NCI-H2196 (cell line): ENCODE measurements around the gene MRPS14.
A peak's percentile ranks its signal among the peaks of the same experiment; 100 is the strongest.

Experiments
- DNase-seq: peaks from one replicate; lab custom pipeline; 2025; ENCODE audit not compliant: unreplicated experiment; lab: John Stamatoyannopoulos, UW

MRPS14 gene

GRCh38 chr1:175024773-175025172, 1.5 kb upstream of the MRPS14 start:
- no peak for DNase-seq

- DNase-seq: peak; percentile 41
Observed at GRCh38 chr1:175023922-175024242, 657 bp upstream of the MRPS14 start.

GRCh38 chr1:175019524-175019923, 3.7 kb downstream of the MRPS14 start:
- no peak for DNase-seq

GRCh38 chr1:175015243-175015642, 8.0 kb downstream of the MRPS14 start:
- DNase-seq: no peak

GRCh38 chr1:175013445-175013844, 9.8 kb downstream of the MRPS14 start:
- DNase-seq: no peak

GRCh38 chr1:175009532-175009931, 13.7 kb downstream of the MRPS14 start:
- DNase-seq: no peak

DNA sequence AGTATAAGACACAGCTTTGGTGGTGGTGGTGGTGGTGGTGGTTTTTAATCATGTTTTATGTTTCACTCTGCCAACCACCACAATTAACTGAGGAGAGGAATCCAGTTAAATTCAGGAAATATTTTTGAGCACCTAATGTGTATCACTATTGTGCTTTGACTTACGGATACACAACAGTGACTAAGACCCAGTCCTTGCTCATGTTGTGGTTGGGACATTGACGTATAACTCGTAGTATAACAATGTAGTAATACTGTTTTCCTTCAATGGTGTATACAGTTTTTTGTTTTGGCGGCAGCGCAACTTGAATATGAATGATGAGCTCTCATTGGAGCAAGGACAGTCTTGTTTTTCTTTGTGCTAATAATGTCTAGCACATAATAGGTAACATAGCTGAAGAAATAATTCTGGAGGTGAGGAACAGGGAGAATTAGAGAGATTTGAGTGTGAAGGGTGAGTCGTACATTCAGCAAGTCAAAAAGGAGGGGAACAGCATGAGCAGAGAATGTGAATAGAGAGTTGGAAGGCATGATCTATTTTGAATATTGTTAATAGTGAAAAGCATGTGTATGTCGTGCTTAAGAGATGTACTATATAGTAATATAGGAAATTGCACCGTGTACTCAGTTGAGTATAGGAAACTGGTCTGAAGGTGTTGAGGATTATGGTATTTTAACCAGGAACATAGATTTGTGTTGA, 18.0 kb downstream of the MRPS14 start:
- DNase-seq: no peak

DNA sequence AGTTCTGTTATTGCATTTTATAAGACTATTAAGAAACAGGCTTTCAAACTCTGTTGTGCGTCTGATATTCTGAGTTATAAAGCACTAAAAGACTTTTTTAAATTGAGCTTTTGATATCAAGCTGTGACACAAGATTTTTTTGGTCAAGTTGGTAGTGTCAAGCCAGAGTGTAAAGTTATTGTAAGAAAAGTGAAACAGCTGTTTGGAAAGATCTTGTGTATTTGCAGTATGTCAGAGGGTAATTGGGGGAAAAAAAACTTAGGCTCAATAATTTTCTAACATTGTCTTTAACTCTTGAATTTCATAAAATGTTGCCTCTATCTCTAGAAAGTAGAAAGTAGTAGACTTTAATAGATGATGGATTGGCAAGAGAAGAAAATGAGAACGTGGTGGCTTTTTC, 19.7 kb downstream of the MRPS14 start:
- no peak for DNase-seq

GRCh38 chr1:175002910-175003517, 20.2 kb downstream of the MRPS14 start:
- DNase-seq: no peak

GRCh38 chr1:175000697-175001187, 22.5 kb downstream of the MRPS14 start:
- DNase-seq: no peak

- no peak for DNase-seq
Observed at GRCh38 chr1:174999936-175000696, 23.1 kb downstream of the MRPS14 start, which contains the start of gene CACYBP. TSS of gene CACYBP (plus strand) at chr1:174999947. CDS start at chr1:175000181, 234 bp downstream.

DNA sequence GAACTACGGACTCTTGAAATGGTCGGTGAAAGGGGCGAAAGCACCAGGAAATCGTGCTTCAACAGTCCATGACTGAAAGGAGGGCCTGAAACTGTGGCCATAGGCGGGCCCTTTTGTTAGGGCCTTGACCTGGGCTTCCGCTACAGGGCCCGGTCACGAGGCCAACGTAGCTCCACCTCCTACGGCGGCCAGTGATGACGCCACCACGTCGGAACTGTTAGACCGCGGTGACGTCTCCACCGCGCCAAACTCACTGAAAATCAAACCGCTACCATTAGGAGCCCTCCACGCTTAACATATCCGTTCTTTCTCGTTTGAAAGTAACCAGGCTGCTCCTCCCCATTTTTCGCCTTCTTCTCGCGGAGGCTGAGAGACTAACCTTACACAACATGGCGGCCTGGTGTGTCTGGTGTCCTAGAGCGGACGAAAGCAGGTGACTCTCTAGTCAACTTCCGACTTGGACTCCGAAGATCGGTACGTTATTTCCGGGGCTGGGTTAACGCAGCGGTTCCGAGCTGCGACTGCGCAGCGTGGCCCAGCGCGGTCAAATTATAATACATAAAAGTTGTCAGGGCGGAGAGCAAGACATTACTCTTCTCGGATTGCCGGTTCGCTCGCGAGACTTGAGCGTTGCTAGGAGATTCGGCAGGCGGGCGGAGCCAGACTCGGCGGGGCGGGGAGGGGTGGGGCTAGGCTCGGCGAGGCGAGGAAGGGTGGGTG, 23.8 kb downstream of the MRPS14 start:
- DNase-seq: peak; percentile 97

DNA sequence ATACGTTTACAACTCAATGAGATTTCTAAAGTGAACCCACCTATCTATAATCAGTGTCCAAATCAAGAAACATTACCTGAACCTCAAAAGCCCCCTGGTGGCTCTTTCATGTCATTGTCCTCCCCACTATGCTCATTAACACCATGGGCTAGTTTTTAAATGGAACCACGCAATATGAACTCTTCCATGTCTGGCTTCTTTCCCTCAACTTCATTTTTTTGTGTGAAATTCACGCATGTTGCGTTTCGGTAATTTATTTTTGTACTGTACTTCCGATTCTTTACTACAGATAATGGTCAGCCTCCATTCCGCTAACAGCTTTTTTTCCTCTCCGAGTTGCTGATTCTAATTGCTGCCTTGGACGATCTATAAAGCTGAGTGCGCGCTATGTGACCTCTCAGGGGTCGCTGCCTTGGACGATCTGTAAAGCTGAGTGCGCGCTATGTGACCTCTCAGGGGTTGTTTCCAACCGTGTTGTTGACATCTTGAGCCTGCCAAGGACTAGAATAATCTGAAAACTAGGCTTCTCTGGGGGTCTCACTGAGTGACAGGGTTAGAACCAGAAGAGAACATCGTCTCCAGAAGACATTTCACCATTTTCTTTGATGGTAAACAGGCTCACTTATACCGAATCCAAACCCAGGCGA, 24.5 kb downstream of the MRPS14 start:
- DNase-seq: peak; percentile 73

DNA sequence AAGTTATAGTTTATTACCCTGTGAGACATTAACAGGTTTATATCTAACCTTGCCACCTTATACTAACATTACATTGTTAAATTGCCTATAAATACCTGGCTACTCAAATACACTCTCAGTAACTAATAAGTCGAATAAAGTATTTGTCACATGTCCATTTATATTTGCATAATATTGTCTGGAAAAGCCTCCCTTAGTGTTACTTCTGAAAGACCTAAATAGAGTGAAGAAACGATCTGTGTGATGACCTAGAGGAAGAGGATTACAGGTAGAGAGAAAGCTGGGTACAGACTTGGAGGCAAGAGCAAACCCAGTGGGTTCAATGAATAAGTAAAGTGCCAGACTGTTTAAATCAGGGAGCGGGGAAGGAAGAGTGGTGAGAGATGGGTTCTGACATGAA, 26.2 kb downstream of the MRPS14 start:
- no peak for DNase-seq

DNA sequence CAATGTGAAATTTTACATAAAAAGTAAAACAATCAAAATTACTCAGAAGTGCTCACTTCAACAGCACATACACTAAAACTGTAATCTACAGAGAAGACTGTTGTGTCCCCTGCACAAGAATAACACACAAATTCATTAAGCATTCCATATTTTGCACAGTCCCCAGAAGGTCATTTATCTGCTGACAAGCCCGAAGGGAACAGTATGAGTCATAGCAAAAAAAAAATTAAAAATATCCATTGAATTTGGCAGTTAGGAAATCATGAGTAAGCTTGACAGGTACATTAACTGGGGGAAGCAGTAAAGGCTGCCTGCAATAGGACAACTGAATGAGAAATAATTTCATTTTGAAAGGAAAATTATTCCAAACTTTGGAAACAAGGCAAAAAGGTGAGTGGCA, 26.7 kb downstream of the MRPS14 start:
- DNase-seq: no peak

DNA sequence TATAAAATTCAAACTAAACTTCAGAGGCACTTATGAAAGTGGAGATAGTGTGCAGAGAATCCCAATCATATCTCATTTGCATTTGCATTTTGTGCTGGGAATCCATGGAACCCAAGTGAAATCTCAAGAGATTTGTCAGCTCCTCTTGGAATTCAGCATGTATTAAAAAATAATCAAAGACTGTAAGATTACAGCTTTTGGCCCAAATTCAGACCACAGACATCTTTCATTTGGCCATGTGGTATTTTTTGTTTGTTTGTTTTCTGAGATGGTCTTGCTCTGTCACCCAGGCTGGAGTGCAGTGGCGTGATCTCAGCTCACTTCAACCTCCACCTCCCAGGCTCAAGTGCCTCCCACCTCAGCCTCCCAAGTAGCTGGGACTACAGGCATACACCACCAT, 27.3 kb downstream of the MRPS14 start:
- DNase-seq: no peak

DNA sequence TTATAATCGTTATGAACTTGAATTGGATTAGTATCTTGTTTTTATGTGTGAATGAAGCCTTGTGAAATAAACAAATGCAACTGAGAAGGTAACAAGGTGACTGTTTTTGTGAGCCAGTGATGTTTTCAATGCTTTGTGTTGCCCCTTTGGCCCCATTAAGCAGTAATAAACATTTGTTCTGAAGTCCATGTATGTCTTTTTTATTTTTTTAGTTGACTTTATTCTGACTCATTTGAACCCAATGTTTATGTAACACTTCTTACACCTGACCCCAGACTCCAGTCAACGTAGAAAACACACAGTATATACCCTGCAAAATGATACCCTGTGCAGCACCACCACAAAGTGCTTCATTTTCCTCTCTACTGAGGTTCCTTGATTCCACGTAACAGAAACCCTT, 28.1 kb downstream of the MRPS14 start:
- no peak for DNase-seq

DNA sequence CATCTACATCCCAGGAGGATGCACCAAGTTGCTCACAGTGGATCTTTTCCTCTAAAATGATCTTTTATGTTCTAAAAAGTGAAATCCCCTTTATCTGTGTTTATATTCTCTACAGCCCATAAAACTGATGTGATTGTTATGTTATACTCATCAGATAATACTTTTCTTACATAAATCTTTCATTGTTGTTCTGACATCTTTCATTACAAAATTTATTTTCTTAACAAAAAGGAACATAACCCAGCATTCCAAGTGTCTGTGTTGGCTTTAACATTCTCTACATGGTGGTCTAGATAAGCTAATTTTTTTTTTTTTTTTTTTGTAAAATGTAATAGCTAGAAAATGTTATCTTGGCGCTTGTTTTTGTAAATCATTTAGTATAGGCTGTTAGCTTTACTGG, 31.8 kb downstream of the MRPS14 start:
- DNase-seq: no peak

GRCh38 chr1:174990382-174990999, 32.7 kb downstream of the MRPS14 start:
- DNase-seq: peak; percentile 72

DNA sequence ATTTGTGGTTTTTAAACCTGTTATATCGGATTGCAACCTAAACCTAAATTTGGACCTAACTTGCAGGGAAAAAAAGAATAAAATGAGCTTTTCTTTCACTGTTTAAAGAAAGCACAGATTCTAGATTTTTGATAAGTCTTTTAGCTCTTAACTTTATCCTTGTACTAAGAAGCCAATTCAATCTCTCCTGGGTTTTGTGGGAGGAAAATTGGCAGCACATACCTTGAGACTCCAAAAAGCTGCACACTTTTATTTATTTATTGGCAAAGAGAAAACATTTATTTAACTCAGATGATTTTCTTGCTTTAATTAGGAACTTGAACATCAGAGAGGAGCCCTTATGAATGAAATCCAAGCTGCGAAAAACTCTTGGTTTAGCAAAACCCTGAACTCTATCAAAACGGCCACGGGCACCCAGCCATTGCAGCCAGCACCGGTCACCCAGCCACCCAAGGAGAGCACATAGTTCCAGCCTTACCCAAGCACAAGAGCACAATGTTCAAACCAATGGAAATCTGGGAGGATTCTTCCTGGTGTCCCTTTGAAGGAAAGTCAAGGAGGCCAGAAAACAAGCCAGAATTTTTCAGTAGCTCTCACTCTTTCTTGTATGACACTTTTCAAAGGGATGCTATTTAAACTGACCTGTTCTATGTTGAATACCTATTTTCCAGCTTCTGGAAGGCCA, 33.5 kb downstream of the MRPS14 start:
- no peak for DNase-seq
